Activated CD8-positive, alpha-beta memory T cell treated with anti-CD3 and anti-CD28 coated beads, Interleukin-2, amount 10 ng/mL, durations not matched to agents 7 days and 5 days (primary cell): ENCODE results near the gene PKP3. TPM values are rescaled to one million over a fixed set of nuclear protein-coding genes. Genes with fewer than 3 reads are reported as not detected.
"Not testable (repeated sequence)": the region's sequence is repeated elsewhere in the genome, so short reads cannot be mapped to it uniquely, and the experiment has no call there.

ENCODE experiments used
- ATAC-seq: fragments of 150-1000 bp; cut with Tn5 transposase; one replicate; pipeline ENCODE4 v1.10.0; 2021; ENCODE audit warnings: moderate library complexity
- CTCF ChIA-PET: fragments of 350-600 bp; sonication (Branson Sonifier 250); formaldehyde crosslinking; loops from one replicate; lab custom pipeline; 2021; ENCODE audit warnings: antibody characterized with exemption; lab: Charles Lee
- DNase-seq: peaks from one replicate; pipeline ENCODE4 v3.0.0-alpha.2; 2020
- H3K27ac Mint-ChIP-seq: one replicate; pipeline ENCODE4 v1.8.0; 2021; ENCODE audit warnings: mild to moderate bottlenecking, mixed read lengths
- H3K27me3 Mint-ChIP-seq: one replicate; pipeline ENCODE4 v1.8.0; 2021; ENCODE audit warnings: mixed read lengths
- H3K36me3 Mint-ChIP-seq: one replicate; pipeline ENCODE4 v1.8.0; 2021; ENCODE audit warnings: mild to moderate bottlenecking, mixed read lengths
- H3K4me1 Mint-ChIP-seq: one replicate; pipeline ENCODE4 v1.8.0; 2021; ENCODE audit warnings: mixed read lengths
- H3K4me3 Mint-ChIP-seq: one replicate; pipeline ENCODE4 v1.8.0; 2021; ENCODE audit warnings: mild to moderate bottlenecking, moderate library complexity, mixed read lengths
- H3K9me3 Mint-ChIP-seq: one replicate; pipeline ENCODE4 v1.8.0; 2022; ENCODE audit warnings: low read depth, mixed read lengths
- total RNA-seq, 2 experiments: library from RNA; stranded (reverse); gene quantifications; one replicate each; pipeline ENCODE4 v1.2.3, GENCODE V29; 2021

Gene PKP3
- total RNA-seq, 2 experiments from 2014 or later: 0.09 to 0.18 TPM

GRCh38 chr11:399731-400211 is 5.8 kb downstream of the PKP3 start:
- H3K4me3 Mint-ChIP-seq: no peak overlapping the region
- no peaks in the 10 kb centered on the region for H3K4me1 Mint-ChIP-seq
- no peaks in the 10 kb centered on the region for H3K27me3 Mint-ChIP-seq
- CTCF ChIA-PET: no interaction called here
- H3K27ac Mint-ChIP-seq: no peak overlapping the region
- ATAC-seq (no peak), DNase-seq (no peak)
- no peaks in the 10 kb centered on the region for H3K36me3 Mint-ChIP-seq
- no peaks in the 10 kb centered on the region for H3K9me3 Mint-ChIP-seq

GRCh38 chr11:400241-400689 is 6.3 kb downstream of the PKP3 start:
- ATAC-seq (no peak), DNase-seq (no peak)
- Mint-ChIP-seq H3K4me1 (no peaks in the 10 kb centered on the region), H3K9me3 (no peaks in the 10 kb centered on the region), H3K4me3 (no peak overlapping the region), H3K27ac (no peak overlapping the region), H3K36me3 (no peaks in the 10 kb centered on the region), H3K27me3 (no peaks in the 10 kb centered on the region)
- CTCF ChIA-PET: no interaction called here

GRCh38 chr11:401196-401595 is 7.2 kb downstream of the PKP3 start:
- H3K27ac Mint-ChIP-seq, H3K4me1 Mint-ChIP-seq, H3K4me3 Mint-ChIP-seq, CTCF ChIA-PET, H3K36me3 Mint-ChIP-seq, DNase-seq, H3K9me3 Mint-ChIP-seq, ATAC-seq, H3K27me3 Mint-ChIP-seq: not testable (repeated sequence)

GRCh38 chr11:403021-403760 is 9.2 kb downstream of the PKP3 start:
- Mint-ChIP-seq H3K9me3 (no peaks in the 10 kb centered on the region), H3K4me3 (no peak overlapping the region), H3K27me3 (no peaks in the 10 kb centered on the region), H3K36me3 (no peaks in the 10 kb centered on the region), H3K4me1 (peaks cover 9% of the 10 kb centered on the region), H3K27ac (no peak overlapping the region)
- DNase-seq: no peak
- ATAC-seq: no peak
- CTCF ChIA-PET: interaction anchor here (1.6 to 8.4 kb wide), 2 partner anchors 46 to 116 kb away, joined by 4 to 95 read pairs; partner anchors contain the start of gene PTDSS2

- Mint-ChIP-seq H3K4me3 (no peak overlapping the region), H3K4me1 (peaks cover 13% of the 10 kb centered on the region), H3K27ac (no peak overlapping the region), H3K9me3 (no peaks in the 10 kb centered on the region), H3K27me3 (no peaks in the 10 kb centered on the region), H3K36me3 (no peaks in the 10 kb centered on the region)
- ATAC-seq: no peak
- no peak for DNase-seq
- CTCF ChIA-PET: interaction anchor here (1.6 to 8.4 kb wide), 2 partner anchors 45 to 115 kb away, joined by 4 to 95 read pairs; partner anchors contain the start of gene PTDSS2
Measured at GRCh38 chr11:403761-404431, 9.9 kb downstream of the PKP3 start.

- no peaks in the 10 kb centered on the region for H3K27me3 Mint-ChIP-seq
- no peaks in the 10 kb centered on the region for H3K36me3 Mint-ChIP-seq
- CTCF ChIA-PET: interaction anchor here (1.6 to 8.4 kb wide), 3 partner anchors 8 to 114 kb away, joined by 4 to 95 read pairs (median 19); partner anchors contain the start of gene PTDSS2
- ATAC-seq (no peak), DNase-seq (no peak)
- no peak overlapping the region for H3K27ac Mint-ChIP-seq
- no peaks in the 10 kb centered on the region for H3K9me3 Mint-ChIP-seq
- H3K4me3 Mint-ChIP-seq: no peak overlapping the region
- peaks cover 13% of the 10 kb centered on the region for H3K4me1 Mint-ChIP-seq
Measured at GRCh38 chr11:404551-405264, 10.7 kb downstream of the PKP3 start.

- H3K36me3 Mint-ChIP-seq: no peaks in the 10 kb centered on the region
- CTCF ChIA-PET: interaction anchor here (1.5 to 8.4 kb wide), 5 partner anchors 8 to 155 kb away, joined by 5 to 95 read pairs (median 19); partner anchors contain the start of genes PTDSS2 and SIGIRR
- DNase-seq (no peak), ATAC-seq (no peak)
- H3K9me3 Mint-ChIP-seq: no peaks in the 10 kb centered on the region
- H3K27ac Mint-ChIP-seq: no peak overlapping the region
- no peaks in the 10 kb centered on the region for H3K27me3 Mint-ChIP-seq
- H3K4me3 Mint-ChIP-seq: no peak overlapping the region
- H3K4me1 Mint-ChIP-seq: peaks cover 13% of the 10 kb centered on the region
Measured at GRCh38 chr11:405323-405953, 11.4 kb downstream of the PKP3 start.

- ATAC-seq (no peak), DNase-seq (no peak)
- CTCF ChIA-PET: interaction anchor here (1.2 to 8.4 kb wide), 9 partner anchors 9 to 169 kb away, joined by 3 to 95 read pairs (median 7); partner anchors contain the start of genes PSMD13, PTDSS2 and SIGIRR
- Mint-ChIP-seq H3K4me1 (peaks cover 13% of the 10 kb centered on the region), H3K4me3 (peak overlapping the region; percentile 9), H3K27me3 (no peaks in the 10 kb centered on the region), H3K9me3 (no peaks in the 10 kb centered on the region), H3K36me3 (no peaks in the 10 kb centered on the region), H3K27ac (no peak overlapping the region)
Measured at GRCh38 chr11:405954-406795, 12.2 kb downstream of the PKP3 start.

- ATAC-seq (peak; percentile 91), DNase-seq (peak; percentile 95)
- Mint-ChIP-seq H3K4me1 (peaks cover 13% of the 10 kb centered on the region), H3K27me3 (no peaks in the 10 kb centered on the region), H3K27ac (peak overlapping the region; percentile 49), H3K4me3 (peak overlapping the region; percentile 9), H3K9me3 (no peaks in the 10 kb centered on the region), H3K36me3 (no peaks in the 10 kb centered on the region)
- CTCF ChIA-PET: interaction anchor here (0.6 to 8.4 kb wide), 12 partner anchors 9 to 170 kb away, joined by 3 to 95 read pairs (median 5); partner anchors contain the start of genes PSMD13, PTDSS2, RNH1 and SIGIRR
Measured at GRCh38 chr11:406796-407650, 13.0 kb downstream of the PKP3 start.

GRCh38 chr11:407651-408123 is 13.7 kb downstream of the PKP3 start:
- Mint-ChIP-seq H3K36me3 (no peaks in the 10 kb centered on the region), H3K4me1 (peaks cover 15% of the 10 kb centered on the region), H3K27ac (peak overlapping the region; percentile 49), H3K9me3 (no peaks in the 10 kb centered on the region), H3K4me3 (no peak overlapping the region), H3K27me3 (no peaks in the 10 kb centered on the region)
- no peak for ATAC-seq
- DNase-seq: no peak
- CTCF ChIA-PET: interaction anchor here (0.9 to 8.4 kb wide), 8 partner anchors 8 to 170 kb away, joined by 3 to 95 read pairs (median 6); partner anchors contain the start of genes PSMD13, PTDSS2, RNH1 and SIGIRR
